Endodermal cell (in vitro differentiated cells): Measurements from ENCODE around the gene SEMA4F. TPM values are rescaled to one million over a fixed set of nuclear protein-coding genes. Genes with fewer than 3 reads are reported as not detected.

Source experiments
- DNase-seq: peaks from one replicate; pipeline ENCODE4 v3.0.0-alpha.2; 2017
- H3K27ac ChIP-seq: 2 replicates; pipeline ENCODE4 v1.5.1; 2013; ENCODE audit warnings: mild to moderate bottlenecking, low read depth, low read length, moderate library complexity
- H3K27me3 ChIP-seq: 2 replicates; pipeline ENCODE4 v1.6.1; 2013; ENCODE audit warnings: mild to moderate bottlenecking, low read length, moderate library complexity; ENCODE audit not compliant: insufficient read depth, control insufficient read depth, poor library complexity, severe bottlenecking
- H3K36me3 ChIP-seq: 2 replicates; pipeline ENCODE4 v1.7.0; 2013; ENCODE audit warnings: mild to moderate bottlenecking, low read length, moderate library complexity; ENCODE audit not compliant: control insufficient read depth, insufficient read depth
- H3K4me1 ChIP-seq: one replicate; pipeline ENCODE4 v1.7.0; 2013; ENCODE audit warnings: low read length; ENCODE audit not compliant: control insufficient read depth, insufficient read depth
- H3K4me3 ChIP-seq: 2 replicates; pipeline ENCODE4 v1.5.1; 2013; ENCODE audit warnings: mild to moderate bottlenecking, low read length, moderate library complexity
- H3K9ac ChIP-seq: 2 replicates; pipeline ENCODE4 v1.6.1; 2013; ENCODE audit warnings: mild to moderate bottlenecking, low read length, moderate library complexity; ENCODE audit not compliant: poor library complexity, severe bottlenecking; ENCODE audit errors: extremely low read depth
- H3K9me3 ChIP-seq: 2 replicates; pipeline ENCODE4 v1.6.1; 2013; ENCODE audit warnings: mild to moderate bottlenecking, low read length, moderate library complexity; ENCODE audit not compliant: control insufficient read depth
- H3K27ac Mint-ChIP-seq: 2 replicates; pipeline ENCODE4 v1.8.0; 2020; ENCODE audit warnings: mixed read lengths
- H3K27me3 Mint-ChIP-seq: 2 replicates; pipeline ENCODE4 v1.8.0; 2021; ENCODE audit warnings: mild to moderate bottlenecking, mixed read lengths; ENCODE audit not compliant: insufficient read depth
- H3K36me3 Mint-ChIP-seq: 2 replicates; pipeline ENCODE4 v1.8.0; 2020; ENCODE audit warnings: low read depth, mixed read lengths
- H3K4me1 Mint-ChIP-seq: 2 replicates; pipeline ENCODE4 v1.8.0; 2020; ENCODE audit warnings: mixed read lengths
- H3K4me3 Mint-ChIP-seq: 2 replicates; pipeline ENCODE4 v1.8.0; 2020; ENCODE audit warnings: mild to moderate bottlenecking, moderate library complexity, mixed read lengths
- H3K9me3 Mint-ChIP-seq: 2 replicates; pipeline ENCODE4 v1.8.0; 2020; ENCODE audit warnings: mild to moderate bottlenecking, mixed read lengths
- WGBS, 2 experiments: methylation state at CpG; one replicate each; pipeline versions ENCODE4 v1.1.5 to v1.1.7; 2013; ENCODE audit warnings: missing lambda C conversion rate in 2 of 2, mixed read lengths in 1 of 2; ENCODE audit not compliant: insufficient coverage in 1 of 2, insufficient read length in 1 of 2; 5-methylcytosine and 5-hydroxymethylcytosine counted together
- total RNA-seq, 2 donors: library from RNA; stranded (reverse); fragmentation: NEBNext Ultra II Directional in 1 of 2; extraction: Animal tissue kit (Norgen Biotek cat#: 25700) in 1 of 2; gene quantifications; 2 replicates in 1 of 2; 3 replicates in 1 of 2; pipeline ENCODE4 v1.2.1, GENCODE V29; 2021
- TF ChIP-seq, protein P1 (sequence below): fragments of 200-600 bp; sonication (generic); conservative IDR thresholded peaks from 2 replicates; pipeline ENCODE4 v1.5.0; 2021; ENCODE audit warnings: antibody characterized with exemption, mild to moderate bottlenecking

SEMA4F gene
- total RNA-seq, 2 donors from 2014 or later = 7.0 to 10.1 TPM

DNA sequence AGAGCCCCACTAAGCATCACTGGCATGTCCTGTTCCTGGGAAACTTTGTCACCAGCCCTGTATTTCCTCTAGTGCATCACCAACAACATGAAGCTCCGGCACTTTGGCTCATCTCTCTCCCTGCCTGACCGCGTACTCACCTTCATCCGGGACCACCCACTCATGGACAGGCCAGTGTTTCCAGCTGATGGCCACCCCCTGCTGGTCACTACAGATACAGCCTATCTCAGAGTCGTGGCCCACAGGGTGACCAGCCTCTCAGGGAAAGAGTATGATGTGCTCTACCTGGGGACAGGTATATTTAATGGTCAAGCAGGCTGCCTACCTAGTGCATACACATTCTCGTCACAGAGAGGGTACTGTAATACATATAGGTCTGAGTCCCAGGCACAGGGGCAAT, 21.0 kb downstream of the SEMA4F start:
- H3K27me3 ChIP-seq = no peaks in the 10 kb centered on the region
- H3K4me3 ChIP-seq = no peak overlapping the region
- DNase-seq = peak; percentile 67
- Mint-ChIP-seq H3K4me3 (no peak overlapping the region), H3K4me1 (no peaks in the 10 kb centered on the region), H3K36me3 (peaks cover 5% of the 10 kb centered on the region), H3K27ac (no peak overlapping the region), H3K27me3 (no peaks in the 10 kb centered on the region), H3K9me3 (no peaks in the 10 kb centered on the region)
- no peak overlapping the region for H3K27ac ChIP-seq
- H3K4me1 ChIP-seq = no peaks in the 10 kb centered on the region
- no peaks in the 10 kb centered on the region for H3K9me3 ChIP-seq
- no peak overlapping the region for H3K9ac ChIP-seq
- TF ChIP-seq, protein P1, sequence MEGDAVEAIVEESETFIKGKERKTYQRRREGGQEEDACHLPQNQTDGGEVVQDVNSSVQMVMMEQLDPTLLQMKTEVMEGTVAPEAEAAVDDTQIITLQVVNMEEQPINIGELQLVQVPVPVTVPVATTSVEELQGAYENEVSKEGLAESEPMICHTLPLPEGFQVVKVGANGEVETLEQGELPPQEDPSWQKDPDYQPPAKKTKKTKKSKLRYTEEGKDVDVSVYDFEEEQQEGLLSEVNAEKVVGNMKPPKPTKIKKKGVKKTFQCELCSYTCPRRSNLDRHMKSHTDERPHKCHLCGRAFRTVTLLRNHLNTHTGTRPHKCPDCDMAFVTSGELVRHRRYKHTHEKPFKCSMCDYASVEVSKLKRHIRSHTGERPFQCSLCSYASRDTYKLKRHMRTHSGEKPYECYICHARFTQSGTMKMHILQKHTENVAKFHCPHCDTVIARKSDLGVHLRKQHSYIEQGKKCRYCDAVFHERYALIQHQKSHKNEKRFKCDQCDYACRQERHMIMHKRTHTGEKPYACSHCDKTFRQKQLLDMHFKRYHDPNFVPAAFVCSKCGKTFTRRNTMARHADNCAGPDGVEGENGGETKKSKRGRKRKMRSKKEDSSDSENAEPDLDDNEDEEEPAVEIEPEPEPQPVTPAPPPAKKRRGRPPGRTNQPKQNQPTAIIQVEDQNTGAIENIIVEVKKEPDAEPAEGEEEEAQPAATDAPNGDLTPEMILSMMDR = peak; percentile 59
- 89 to 90% methylated on average over 5 to 6 of the region's 6 CpGs for WGBS, 2 experiments
- H3K36me3 ChIP-seq = peaks cover 4% of the 10 kb centered on the region

DNA sequence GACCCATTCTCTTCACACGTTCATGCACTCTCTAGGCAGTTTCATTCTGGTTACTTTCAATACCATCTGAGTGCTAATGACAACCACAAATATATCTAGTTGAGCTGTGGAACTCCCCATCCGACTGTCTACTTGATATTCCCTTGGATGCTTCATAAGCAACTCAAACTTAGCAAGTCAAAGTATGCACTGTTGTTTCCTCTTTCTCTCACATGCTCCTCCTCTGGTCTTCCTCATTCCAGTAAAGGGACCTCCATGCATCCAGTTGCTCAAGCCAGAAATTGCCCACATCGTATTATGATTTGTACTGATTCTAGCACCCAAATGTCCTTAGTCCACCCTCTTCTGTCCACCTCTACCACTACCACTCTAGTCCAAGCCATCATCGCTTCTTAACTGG, 22.3 kb downstream of the SEMA4F start:
- 88 to 90% methylated on average over 4 of the region's 4 CpGs for WGBS, 2 experiments
- Mint-ChIP-seq H3K4me3 (no peak overlapping the region), H3K27ac (no peak overlapping the region), H3K4me1 (no peaks in the 10 kb centered on the region), H3K9me3 (no peaks in the 10 kb centered on the region), H3K27me3 (no peaks in the 10 kb centered on the region), H3K36me3 (peaks cover 5% of the 10 kb centered on the region)
- H3K9me3 ChIP-seq = no peaks in the 10 kb centered on the region
- no peaks in the 10 kb centered on the region for H3K4me1 ChIP-seq
- no peak for DNase-seq
- no peak overlapping the region for H3K9ac ChIP-seq
- H3K27ac ChIP-seq = no peak overlapping the region
- no peaks in the 10 kb centered on the region for H3K27me3 ChIP-seq
- no peak overlapping the region for H3K4me3 ChIP-seq
- H3K36me3 ChIP-seq = peaks cover 4% of the 10 kb centered on the region
- TF ChIP-seq, protein P1 = no peak

DNA sequence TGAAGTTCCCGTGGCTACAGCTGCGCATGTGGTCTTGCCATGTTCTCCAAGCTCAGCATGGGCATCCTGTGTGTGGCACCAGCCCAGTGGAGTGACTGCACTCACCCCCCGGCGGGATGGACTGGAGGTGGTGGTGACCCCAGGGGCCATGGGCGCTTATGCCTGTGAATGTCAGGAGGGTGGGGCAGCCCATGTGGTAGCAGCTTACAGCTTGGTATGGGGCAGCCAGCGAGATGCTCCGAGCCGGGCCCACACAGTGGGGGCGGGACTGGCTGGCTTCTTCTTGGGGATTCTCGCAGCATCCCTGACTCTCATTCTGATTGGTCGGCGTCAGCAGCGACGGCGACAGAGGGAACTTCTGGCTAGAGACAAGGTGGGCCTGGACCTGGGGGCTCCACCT, 25.6 kb downstream of the SEMA4F start:
- Mint-ChIP-seq H3K36me3 (peaks cover 5% of the 10 kb centered on the region), H3K9me3 (no peaks in the 10 kb centered on the region), H3K4me3 (no peak overlapping the region), H3K27me3 (no peaks in the 10 kb centered on the region), H3K27ac (no peak overlapping the region), H3K4me1 (no peaks in the 10 kb centered on the region)
- H3K27ac ChIP-seq = no peak overlapping the region
- no peak for DNase-seq
- 94 to 95% methylated on average over 12 to 15 of the region's 15 CpGs for WGBS, 2 experiments
- no peak overlapping the region for H3K9ac ChIP-seq
- H3K4me1 ChIP-seq = no peaks in the 10 kb centered on the region
- peaks cover 4% of the 10 kb centered on the region for H3K36me3 ChIP-seq
- no peaks in the 10 kb centered on the region for H3K9me3 ChIP-seq
- TF ChIP-seq, protein P1 = no peak
- no peaks in the 10 kb centered on the region for H3K27me3 ChIP-seq
- no peak overlapping the region for H3K4me3 ChIP-seq
